Suprapubic skin (tissue), 3 donors: ENCODE data around the gene GLG1.

ENCODE experiments used
- CTCF ChIP-seq, 2 donors: fragments of 200-600 bp in 1 of 2; fragments of 450-650 bp in 1 of 2; sonication (generic) in 1 of 2; IDR thresholded peaks; one replicate each; pipeline ENCODE4 v1.5.1; 2016 to 2019; ENCODE audit warnings: antibody characterized with exemption in 2 of 2, mild to moderate bottlenecking in 1 of 2, moderate library complexity in 1 of 2
- POLR2A ChIP-seq, 2 donors: fragments of 450-650 bp; IDR thresholded peaks; one replicate each; pipeline ENCODE4 v1.6.1; 2017; ENCODE audit warnings: antibody characterized with exemption in 2 of 2, mild to moderate bottlenecking in 2 of 2, moderate library complexity in 2 of 2

- TF ChIP-seq POLR2A (IDR thresholded peaks at IDR 0.05) (no peak), CTCF (IDR thresholded peaks at IDR 0.05) (no peak)
These were observed 95.0 kb downstream of the GLG1 start for GRCh38 chr16:74511961-74512360.
